Right atrium auricular region (tissue), 2 donors: ENCODE measurements around the gene CECR2. TPM values are rescaled to one million over a fixed set of nuclear protein-coding genes. Genes with fewer than 3 reads are reported as not detected.

Experiments
- DNase-seq: peaks from one replicate; pipeline ENCODE4 v3.0.0-alpha.2; 2019; ENCODE audit warnings: low spot score
- H3K27ac ChIP-seq, 2 donors: fragments of 200-600 bp; sonication (generic); 1 replicate in 1 of 2; 2 replicates in 1 of 2; pipeline ENCODE4 v1.5.1; 2016 to 2019
- H3K27me3 ChIP-seq, 2 donors: fragments of 200-600 bp; sonication (generic); one replicate each; pipeline versions ENCODE4 v1.5.1 to v1.6.0; 2017 to 2019
- H3K36me3 ChIP-seq: fragments of 200-600 bp; sonication (generic); one replicate; pipeline ENCODE4 v1.5.1; 2016
- H3K4me1 ChIP-seq, 2 donors: fragments of 200-600 bp; sonication (generic); one replicate each; pipeline versions ENCODE4 v1.5.1 to v1.6.0; 2017 to 2019
- H3K4me3 ChIP-seq, 2 donors: fragments of 200-600 bp; sonication (generic); 1 replicate in 1 of 2; 2 replicates in 1 of 2; pipeline ENCODE4 v1.5.1; 2017 to 2019; ENCODE audit warnings: mild to moderate bottlenecking in 1 of 2, moderate library complexity in 1 of 2
- H3K9me3 ChIP-seq, 2 donors: fragments of 200-600 bp; sonication (generic); one replicate each; pipeline ENCODE4 v1.5.1; 2019
- total RNA-seq, 2 donors: library from RNA; depleted of rRNA; stranded (reverse); fragments of >200 nt; gene quantifications; one replicate each; pipeline ENCODE4 v1.1.0, GENCODE V29; 2016
- TF ChIP-seq, protein P1 (sequence below), 2 donors: fragments of 200-600 bp; sonication (generic); IDR thresholded peaks; one replicate each; pipeline ENCODE4 v1.5.1; 2019; ENCODE audit warnings: antibody characterized with exemption in 2 of 2

The CECR2 gene
- total RNA-seq, 2 donors from 2014 or later, result 4.0 to 4.8 TPM

DNA sequence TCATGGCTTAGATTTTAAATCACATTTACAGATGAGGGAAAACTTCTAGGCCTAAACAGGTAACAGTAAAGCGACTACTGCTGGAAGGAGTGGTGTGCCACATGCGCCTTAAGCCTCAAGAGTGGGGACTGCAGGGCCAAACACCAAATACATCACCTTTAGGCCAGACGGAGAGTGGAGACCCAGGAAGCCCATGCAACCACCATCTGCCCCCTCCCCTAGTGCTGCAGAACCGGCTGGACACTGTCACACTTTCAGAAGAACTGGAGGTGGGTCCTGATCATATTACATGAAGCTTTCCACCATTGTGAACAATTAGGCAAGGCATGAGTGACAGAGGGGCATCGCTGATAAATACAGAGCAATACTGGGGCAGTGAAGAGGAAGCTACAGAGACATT is 222.9 kb downstream of the CECR2 start:
- no peak for DNase-seq
- Histone ChIP-seq H3K4me1 (no peaks in the 10 kb centered on the region), H3K36me3 (peaks cover 74% of the 10 kb centered on the region), H3K27ac (no peak overlapping the region), H3K27me3 (no peaks in the 10 kb centered on the region), H3K9me3 (no peaks in the 10 kb centered on the region), H3K4me3 (no peak overlapping the region)
- TF ChIP-seq, protein P1, sequence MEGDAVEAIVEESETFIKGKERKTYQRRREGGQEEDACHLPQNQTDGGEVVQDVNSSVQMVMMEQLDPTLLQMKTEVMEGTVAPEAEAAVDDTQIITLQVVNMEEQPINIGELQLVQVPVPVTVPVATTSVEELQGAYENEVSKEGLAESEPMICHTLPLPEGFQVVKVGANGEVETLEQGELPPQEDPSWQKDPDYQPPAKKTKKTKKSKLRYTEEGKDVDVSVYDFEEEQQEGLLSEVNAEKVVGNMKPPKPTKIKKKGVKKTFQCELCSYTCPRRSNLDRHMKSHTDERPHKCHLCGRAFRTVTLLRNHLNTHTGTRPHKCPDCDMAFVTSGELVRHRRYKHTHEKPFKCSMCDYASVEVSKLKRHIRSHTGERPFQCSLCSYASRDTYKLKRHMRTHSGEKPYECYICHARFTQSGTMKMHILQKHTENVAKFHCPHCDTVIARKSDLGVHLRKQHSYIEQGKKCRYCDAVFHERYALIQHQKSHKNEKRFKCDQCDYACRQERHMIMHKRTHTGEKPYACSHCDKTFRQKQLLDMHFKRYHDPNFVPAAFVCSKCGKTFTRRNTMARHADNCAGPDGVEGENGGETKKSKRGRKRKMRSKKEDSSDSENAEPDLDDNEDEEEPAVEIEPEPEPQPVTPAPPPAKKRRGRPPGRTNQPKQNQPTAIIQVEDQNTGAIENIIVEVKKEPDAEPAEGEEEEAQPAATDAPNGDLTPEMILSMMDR (IDR thresholded peaks at IDR 0.05), result no peak

DNA sequence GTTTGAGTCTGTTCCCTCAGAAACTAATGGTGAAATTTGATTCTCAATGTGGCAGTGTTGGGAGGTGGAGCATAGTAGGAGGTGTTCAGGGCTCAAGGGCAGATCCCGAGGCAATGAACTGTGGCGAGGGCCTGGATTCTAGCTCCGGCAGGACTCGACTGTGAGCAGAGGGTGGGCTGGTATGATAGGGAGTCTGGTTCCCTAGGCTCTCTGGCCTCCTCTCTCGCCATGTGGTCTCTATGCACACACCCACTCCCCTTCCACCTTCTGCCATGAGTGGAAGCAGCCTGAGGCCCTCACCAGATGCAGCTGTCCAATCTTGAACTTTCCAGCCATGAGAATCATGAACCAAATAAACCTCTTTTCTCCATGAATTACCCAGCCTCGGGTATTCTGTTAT is 227.0 kb downstream of the CECR2 start:
- no peaks in the 10 kb centered on the region for H3K9me3 ChIP-seq
- DNase-seq, result no peak
- no peaks in the 10 kb centered on the region for H3K4me1 ChIP-seq
- no peaks in the 10 kb centered on the region for H3K27me3 ChIP-seq
- peaks cover 94% of the 10 kb centered on the region for H3K36me3 ChIP-seq
- H3K4me3 ChIP-seq, result no peak overlapping the region
- TF ChIP-seq, protein P1 (IDR thresholded peaks at IDR 0.05), result no peak
- no peak overlapping the region for H3K27ac ChIP-seq

DNA sequence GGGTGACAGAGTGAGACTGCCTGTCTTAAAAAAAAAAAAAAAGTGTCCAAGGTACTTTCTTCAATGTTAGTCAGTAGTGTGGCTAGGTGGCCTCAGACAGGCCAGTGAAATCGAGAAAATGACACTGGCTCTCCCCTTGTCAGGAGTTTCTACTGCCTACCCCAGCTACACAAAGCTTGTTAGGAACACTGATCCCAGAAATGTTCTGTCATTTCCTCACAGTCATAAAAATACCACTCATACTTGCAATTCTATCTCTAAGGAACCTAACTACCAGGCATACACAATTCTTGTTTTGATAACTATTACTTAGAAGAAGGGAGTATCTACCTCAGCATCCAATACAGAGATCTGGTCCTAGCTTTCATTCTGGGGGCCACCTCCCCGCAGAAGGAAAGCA is 228.0 kb downstream of the CECR2 start:
- H3K4me1 ChIP-seq, result no peaks in the 10 kb centered on the region
- no peak overlapping the region for H3K27ac ChIP-seq
- H3K27me3 ChIP-seq, result no peaks in the 10 kb centered on the region
- H3K36me3 ChIP-seq, result peaks cover 84% of the 10 kb centered on the region
- no peaks in the 10 kb centered on the region for H3K9me3 ChIP-seq
- H3K4me3 ChIP-seq, result no peak overlapping the region
- no peak for DNase-seq
- TF ChIP-seq, protein P1 (IDR thresholded peaks at IDR 0.05), result no peak

DNA sequence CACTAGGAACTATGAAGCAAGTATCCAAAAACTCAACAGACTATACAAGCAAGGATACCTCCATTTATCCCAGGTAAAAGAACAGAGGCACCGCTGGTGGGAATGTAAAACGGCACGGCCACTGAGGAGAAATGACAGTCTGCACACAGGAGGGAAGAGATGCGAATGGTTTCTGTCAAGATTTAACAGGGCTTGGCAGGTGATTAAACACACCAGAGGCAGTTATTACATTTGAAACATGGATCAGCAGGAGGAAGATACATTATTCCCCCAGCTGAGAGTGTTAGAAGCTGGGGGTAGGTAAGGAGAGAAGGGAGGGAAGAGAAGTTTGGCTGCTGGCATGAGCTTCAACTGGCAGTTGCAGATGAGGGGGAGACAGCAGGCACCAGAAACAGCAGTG is 229.1 kb downstream of the CECR2 start:
- TF ChIP-seq, protein P1 (IDR thresholded peaks at IDR 0.05), result no peak
- Histone ChIP-seq H3K36me3 (peaks cover 73% of the 10 kb centered on the region), H3K27ac (no peak overlapping the region), H3K4me1 (no peaks in the 10 kb centered on the region), H3K4me3 (no peak overlapping the region), H3K9me3 (no peaks in the 10 kb centered on the region), H3K27me3 (no peaks in the 10 kb centered on the region)
- no peak for DNase-seq

DNA sequence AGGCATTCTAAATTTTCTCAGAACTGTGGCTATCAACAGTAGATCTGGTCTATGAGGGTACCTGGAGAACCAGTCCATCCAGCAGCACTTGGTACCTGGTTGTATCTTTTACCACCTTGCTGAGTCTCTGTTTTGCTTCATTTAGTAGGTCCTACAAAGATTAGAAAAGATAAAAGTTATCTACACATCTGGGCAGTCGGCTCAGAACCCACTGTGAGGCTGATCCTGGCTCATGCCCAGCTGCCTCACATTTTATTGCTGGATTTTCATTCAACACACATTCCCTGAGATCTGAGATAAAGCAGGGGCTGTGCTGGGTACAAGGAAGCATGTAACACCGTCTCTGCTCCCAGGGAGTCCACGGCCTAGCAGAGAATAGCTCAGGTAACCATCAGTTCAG is 231.8 kb downstream of the CECR2 start:
- H3K27ac ChIP-seq, result no peak overlapping the region
- no peaks in the 10 kb centered on the region for H3K9me3 ChIP-seq
- TF ChIP-seq, protein P1 (IDR thresholded peaks at IDR 0.05), result no peak
- peaks cover 46% of the 10 kb centered on the region for H3K36me3 ChIP-seq
- H3K27me3 ChIP-seq, result no peaks in the 10 kb centered on the region
- H3K4me1 ChIP-seq, result peaks cover 0 to 5% of the 10 kb centered on the region in 2 donors
- H3K4me3 ChIP-seq, result no peak overlapping the region
- no peak for DNase-seq

DNA sequence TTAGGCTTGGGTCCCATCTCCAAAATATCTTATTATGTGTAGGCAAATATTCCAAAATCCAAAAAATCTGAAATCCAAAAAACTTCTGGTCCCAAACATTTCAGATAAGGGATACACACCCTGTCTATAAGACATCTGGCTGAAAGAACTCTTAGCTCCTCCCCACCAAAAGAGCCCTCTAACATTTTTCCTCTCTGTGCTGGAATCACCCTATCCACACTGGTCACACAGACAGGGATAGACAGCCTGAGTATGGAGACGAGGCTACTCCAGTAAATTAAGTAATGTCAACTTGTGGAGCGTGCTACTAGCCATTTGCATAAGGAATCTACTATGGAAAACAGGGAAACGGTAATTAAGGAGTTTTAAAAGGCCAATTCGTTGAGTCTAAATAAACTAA is 234.4 kb downstream of the CECR2 start:
- Histone ChIP-seq H3K27ac (no peak overlapping the region), H3K27me3 (no peaks in the 10 kb centered on the region), H3K36me3 (peaks cover 23% of the 10 kb centered on the region), H3K4me1 (peaks cover 0 to 16% of the 10 kb centered on the region in 2 donors), H3K4me3 (no peak overlapping the region), H3K9me3 (no peaks in the 10 kb centered on the region)
- TF ChIP-seq, protein P1 (IDR thresholded peaks at IDR 0.05), result no peak
- no peak for DNase-seq
